Liver (tissue), 9 donors: Measurements from ENCODE around the gene HSD11B1L. TPM values are rescaled to one million over a fixed set of nuclear protein-coding genes. Genes with fewer than 3 reads are reported as not detected.
A peak's percentile ranks its signal among the peaks of the same experiment; 100 is the strongest.

Experiments
- DNase-seq: peaks from one replicate; pipeline ENCODE4 v3.0.0-alpha.2; 2017; ENCODE audit warnings: low spot score
- H3K27ac ChIP-seq, 2 donors: one replicate each; pipeline ENCODE4 v1.7.0; 2013; ENCODE audit warnings: inconsistent platforms in 2 of 2, low read length in 2 of 2, control low read depth in 1 of 2, low read depth in 1 of 2, mild to moderate bottlenecking in 1 of 2
- H3K27me3 ChIP-seq, 4 donors: one replicate each; pipeline versions ENCODE4 v1.6.1 to v1.7.0; 2013; ENCODE audit warnings: low read length in 3 of 4, inconsistent platforms in 1 of 4, mild to moderate bottlenecking in 1 of 4, moderate library complexity in 1 of 4; ENCODE audit not compliant: control insufficient read depth in 4 of 4, insufficient read depth in 4 of 4
- H3K36me3 ChIP-seq, 4 donors: one replicate each; pipeline versions ENCODE4 v1.6.1 to v1.7.0; 2013; ENCODE audit warnings: low read length in 3 of 4, mild to moderate bottlenecking in 3 of 4, low read depth in 1 of 4, moderate library complexity in 1 of 4; ENCODE audit not compliant: control insufficient read depth in 4 of 4, insufficient read depth in 3 of 4
- H3K4me1 ChIP-seq, 4 donors: one replicate each; pipeline versions ENCODE4 v1.6.1 to v1.7.0; 2013; ENCODE audit warnings: low read length in 3 of 4, mild to moderate bottlenecking in 3 of 4, moderate library complexity in 1 of 4; ENCODE audit not compliant: control insufficient read depth in 4 of 4, insufficient read depth in 4 of 4
- H3K4me3 ChIP-seq, 3 donors: one replicate each; pipeline versions ENCODE4 v1.6.1 to v1.7.0; 2013; ENCODE audit warnings: low read length in 3 of 3, control low read depth in 1 of 3, low read depth in 1 of 3, mild to moderate bottlenecking in 1 of 3
- H3K9ac ChIP-seq, 2 donors: one replicate each; pipeline ENCODE4 v1.7.0; 2013; ENCODE audit warnings: low read length in 2 of 2, mild to moderate bottlenecking in 2 of 2, moderate library complexity in 2 of 2, control low read depth in 1 of 2, low read depth in 1 of 2
- H3K9me3 ChIP-seq, 4 donors: one replicate each; pipeline versions ENCODE4 v1.6.1 to v1.7.0; 2013; ENCODE audit warnings: low read length in 3 of 4; ENCODE audit not compliant: control insufficient read depth in 4 of 4
- EGR1 ChIP-seq, 2 donors: IDR thresholded peaks; 2 replicates each; pipeline ENCODE4 v1.6.1; 2016 to 2018; ENCODE audit warnings: antibody characterized with exemption in 2 of 2, low read depth in 2 of 2
- FOXA1 ChIP-seq: IDR thresholded peaks from 2 replicates; pipeline ENCODE4 v1.6.1; 2016; ENCODE audit warnings: antibody characterized with exemption
- FOXA2 ChIP-seq: IDR thresholded peaks from 2 replicates; pipeline ENCODE4 v1.6.1; 2016; ENCODE audit warnings: antibody characterized with exemption
- GABPA ChIP-seq, 2 donors: IDR thresholded peaks in 1 of 2; conservative IDR thresholded peaks in 1 of 2; 2 replicates each; pipeline ENCODE4 v1.6.1; 2016; ENCODE audit warnings: antibody characterized with exemption in 2 of 2, mild to moderate bottlenecking in 1 of 2, moderate library complexity in 1 of 2
- HNF4A ChIP-seq, 2 donors: conservative IDR thresholded peaks; 2 replicates each; pipeline ENCODE4 v1.6.1; 2016; ENCODE audit warnings: antibody characterized with exemption in 2 of 2, mild to moderate bottlenecking in 2 of 2
- HNF4G ChIP-seq: IDR thresholded peaks from 2 replicates; pipeline ENCODE4 v1.6.1; 2016; ENCODE audit warnings: antibody characterized with exemption
- JUND ChIP-seq, 2 donors: IDR thresholded peaks; 2 replicates each; pipeline ENCODE4 v1.6.1; 2016; ENCODE audit warnings: antibody characterized with exemption in 2 of 2
- NR2F2 ChIP-seq: IDR thresholded peaks from 2 replicates; pipeline ENCODE4 v1.6.1; 2016; ENCODE audit warnings: antibody characterized with exemption
- RAD21 ChIP-seq, 2 donors: IDR thresholded peaks; 2 replicates each; pipeline ENCODE4 v1.6.1; 2016; ENCODE audit warnings: antibody characterized with exemption in 2 of 2, mild to moderate bottlenecking in 2 of 2
- RXRA ChIP-seq, 2 donors: IDR thresholded peaks; 2 replicates each; pipeline ENCODE4 v1.6.1; 2017 to 2018; ENCODE audit warnings: antibody characterized with exemption in 2 of 2, mild to moderate bottlenecking in 1 of 2
- SP1 ChIP-seq: IDR thresholded peaks from 2 replicates; pipeline ENCODE4 v1.6.1; 2018; ENCODE audit warnings: antibody characterized with exemption, mild to moderate bottlenecking
- TAF1 ChIP-seq: conservative IDR thresholded peaks from 2 replicates; pipeline ENCODE4 v1.6.1; 2016; ENCODE audit warnings: antibody characterized with exemption, mild to moderate bottlenecking
- YY1 ChIP-seq: IDR thresholded peaks from 2 replicates; pipeline ENCODE4 v1.6.1; 2016; ENCODE audit warnings: antibody characterized with exemption, mild to moderate bottlenecking
- WGBS: extraction: QIAGEN DNeasy Blood & Tissue Kit; methylation state at CpG from one replicate; pipeline ENCODE4 v1.1.7; 2013; 5-methylcytosine and 5-hydroxymethylcytosine counted together
- polyA plus RNA-seq, 2 donors: library from polyadenylated mRNA; stranded (reverse) in 1 of 2; unstranded in 1 of 2; fragments of 200-250 nt in 1 of 2; fragments of >200 nt in 1 of 2; fragmentation: Nextera tagmentation in 1 of 2; extraction: Ambion mirVana in 1 of 2; gene quantifications; one replicate each; pipeline versions ENCODE4 v1.2.1 to v1.2.3, GENCODE V29; 2013 to 2015
- total RNA-seq, 2 donors: library from RNA; depleted of rRNA; stranded (reverse); fragments of >200 nt; gene quantifications; one replicate each; pipeline ENCODE4 v1.2.3, GENCODE V29; 2014
- TF ChIP-seq, protein P1 (sequence below): IDR thresholded peaks from 2 replicates; pipeline ENCODE4 v1.6.1; 2016; ENCODE audit warnings: antibody characterized with exemption
- TF ChIP-seq, protein P2 (sequence below): fragments of 150-350 bp; IDR thresholded peaks from 2 replicates; pipeline ENCODE4 v1.5.1; 2017; ENCODE audit warnings: improper control_type of control experiment, low read depth, low read length; ENCODE audit not compliant: missing input control
- TF ChIP-seq, protein P3 (sequence below): IDR thresholded peaks from 2 replicates; pipeline ENCODE4 v1.6.1; 2016; ENCODE audit warnings: antibody characterized with exemption, mild to moderate bottlenecking
- TF ChIP-seq, protein P4 (sequence below): IDR thresholded peaks from 2 replicates; pipeline ENCODE4 v1.6.1; 2016; ENCODE audit warnings: antibody characterized with exemption
- TF ChIP-seq, protein P5 (sequence below): IDR thresholded peaks from 2 replicates; pipeline ENCODE4 v1.6.1; 2016; ENCODE audit warnings: antibody characterized with exemption
- donor health status: healthy.
- donor health status: healthy.
- donor health status: healthy.
- donor health status: healthy.
- donor health status: healthy.

HSD11B1L gene
- total and polyA plus RNA-seq, 4 donors: 1.3 to 2.5 (median 1.9) TPM

DNA sequence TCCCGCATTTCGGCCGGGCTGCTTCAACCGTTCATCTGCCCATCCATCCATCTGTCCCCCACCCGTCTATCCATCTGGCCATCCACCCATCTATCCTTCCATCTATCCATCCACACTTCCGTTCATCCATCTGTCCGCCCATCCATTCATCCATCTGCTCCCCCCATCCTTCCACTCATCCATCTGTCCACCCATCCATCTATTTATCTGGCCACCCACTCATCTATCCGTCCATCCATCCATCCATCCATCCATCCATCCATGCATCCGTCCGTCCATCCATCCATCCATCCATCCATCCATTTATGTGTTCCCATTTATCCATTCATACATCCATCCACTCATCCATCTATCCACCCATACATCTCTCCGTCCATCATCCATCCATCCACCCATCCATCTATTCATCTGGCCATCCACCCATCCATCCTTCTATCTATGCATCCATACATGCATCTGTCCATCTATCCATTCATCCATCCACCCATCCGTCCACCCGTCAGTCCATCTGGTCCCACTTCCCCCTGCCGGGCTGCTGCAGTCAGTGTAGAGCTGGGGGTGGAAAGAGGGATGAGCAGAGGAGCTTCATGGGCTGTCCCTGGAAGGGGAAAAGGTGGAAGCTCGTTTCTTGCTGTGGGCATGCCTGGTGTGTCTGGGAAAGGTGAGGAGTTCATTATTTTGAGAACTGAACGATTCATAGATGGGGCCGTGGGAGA is 722 bp downstream of the HSD11B1L start:
- no peak overlapping the region for H3K27ac ChIP-seq
- no peaks in the 10 kb centered on the region for H3K36me3 ChIP-seq
- peak overlapping the region in 1 of 3 donors; percentile 72 for H3K4me3 ChIP-seq
- peak; percentile 31 for DNase-seq
- peaks cover 6 to 22% (median 14%) of the 10 kb centered on the region in 4 donors for H3K4me1 ChIP-seq
- no peaks in the 10 kb centered on the region for H3K27me3 ChIP-seq
- WGBS: 67% methylated on average over 17 of the region's 17 CpGs
- no peak for TF ChIP-seq GABPA (IDR thresholded peaks at IDR 0.05 in 1 of 2, conservative IDR thresholded peaks at IDR 0.05 in 1 of 2)
- TF ChIP-seq RXRA (IDR thresholded peaks at IDR 0.05): no peak
- TF ChIP-seq EGR1 (IDR thresholded peaks at IDR 0.05; ENCODE audit: low read depth in 2 of 2): no peak
- TF ChIP-seq TAF1: no peak
- TF ChIP-seq RAD21 (IDR thresholded peaks at IDR 0.05): no peak
- TF ChIP-seq, protein P1, sequence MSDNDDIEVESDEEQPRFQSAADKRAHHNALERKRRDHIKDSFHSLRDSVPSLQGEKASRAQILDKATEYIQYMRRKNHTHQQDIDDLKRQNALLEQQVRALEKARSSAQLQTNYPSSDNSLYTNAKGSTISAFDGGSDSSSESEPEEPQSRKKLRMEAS: no peak
- no peak for TF ChIP-seq JUND (IDR thresholded peaks at IDR 0.05)
- TF ChIP-seq, protein P2, sequence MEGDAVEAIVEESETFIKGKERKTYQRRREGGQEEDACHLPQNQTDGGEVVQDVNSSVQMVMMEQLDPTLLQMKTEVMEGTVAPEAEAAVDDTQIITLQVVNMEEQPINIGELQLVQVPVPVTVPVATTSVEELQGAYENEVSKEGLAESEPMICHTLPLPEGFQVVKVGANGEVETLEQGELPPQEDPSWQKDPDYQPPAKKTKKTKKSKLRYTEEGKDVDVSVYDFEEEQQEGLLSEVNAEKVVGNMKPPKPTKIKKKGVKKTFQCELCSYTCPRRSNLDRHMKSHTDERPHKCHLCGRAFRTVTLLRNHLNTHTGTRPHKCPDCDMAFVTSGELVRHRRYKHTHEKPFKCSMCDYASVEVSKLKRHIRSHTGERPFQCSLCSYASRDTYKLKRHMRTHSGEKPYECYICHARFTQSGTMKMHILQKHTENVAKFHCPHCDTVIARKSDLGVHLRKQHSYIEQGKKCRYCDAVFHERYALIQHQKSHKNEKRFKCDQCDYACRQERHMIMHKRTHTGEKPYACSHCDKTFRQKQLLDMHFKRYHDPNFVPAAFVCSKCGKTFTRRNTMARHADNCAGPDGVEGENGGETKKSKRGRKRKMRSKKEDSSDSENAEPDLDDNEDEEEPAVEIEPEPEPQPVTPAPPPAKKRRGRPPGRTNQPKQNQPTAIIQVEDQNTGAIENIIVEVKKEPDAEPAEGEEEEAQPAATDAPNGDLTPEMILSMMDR: no peak
- TF ChIP-seq, protein P3, sequence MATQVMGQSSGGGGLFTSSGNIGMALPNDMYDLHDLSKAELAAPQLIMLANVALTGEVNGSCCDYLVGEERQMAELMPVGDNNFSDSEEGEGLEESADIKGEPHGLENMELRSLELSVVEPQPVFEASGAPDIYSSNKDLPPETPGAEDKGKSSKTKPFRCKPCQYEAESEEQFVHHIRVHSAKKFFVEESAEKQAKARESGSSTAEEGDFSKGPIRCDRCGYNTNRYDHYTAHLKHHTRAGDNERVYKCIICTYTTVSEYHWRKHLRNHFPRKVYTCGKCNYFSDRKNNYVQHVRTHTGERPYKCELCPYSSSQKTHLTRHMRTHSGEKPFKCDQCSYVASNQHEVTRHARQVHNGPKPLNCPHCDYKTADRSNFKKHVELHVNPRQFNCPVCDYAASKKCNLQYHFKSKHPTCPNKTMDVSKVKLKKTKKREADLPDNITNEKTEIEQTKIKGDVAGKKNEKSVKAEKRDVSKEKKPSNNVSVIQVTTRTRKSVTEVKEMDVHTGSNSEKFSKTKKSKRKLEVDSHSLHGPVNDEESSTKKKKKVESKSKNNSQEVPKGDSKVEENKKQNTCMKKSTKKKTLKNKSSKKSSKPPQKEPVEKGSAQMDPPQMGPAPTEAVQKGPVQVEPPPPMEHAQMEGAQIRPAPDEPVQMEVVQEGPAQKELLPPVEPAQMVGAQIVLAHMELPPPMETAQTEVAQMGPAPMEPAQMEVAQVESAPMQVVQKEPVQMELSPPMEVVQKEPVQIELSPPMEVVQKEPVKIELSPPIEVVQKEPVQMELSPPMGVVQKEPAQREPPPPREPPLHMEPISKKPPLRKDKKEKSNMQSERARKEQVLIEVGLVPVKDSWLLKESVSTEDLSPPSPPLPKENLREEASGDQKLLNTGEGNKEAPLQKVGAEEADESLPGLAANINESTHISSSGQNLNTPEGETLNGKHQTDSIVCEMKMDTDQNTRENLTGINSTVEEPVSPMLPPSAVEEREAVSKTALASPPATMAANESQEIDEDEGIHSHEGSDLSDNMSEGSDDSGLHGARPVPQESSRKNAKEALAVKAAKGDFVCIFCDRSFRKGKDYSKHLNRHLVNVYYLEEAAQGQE: no peak
- TF ChIP-seq FOXA1: no peak
- TF ChIP-seq FOXA2: no peak
- TF ChIP-seq, protein P4, sequence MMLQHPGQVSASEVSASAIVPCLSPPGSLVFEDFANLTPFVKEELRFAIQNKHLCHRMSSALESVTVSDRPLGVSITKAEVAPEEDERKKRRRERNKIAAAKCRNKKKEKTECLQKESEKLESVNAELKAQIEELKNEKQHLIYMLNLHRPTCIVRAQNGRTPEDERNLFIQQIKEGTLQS: no peak
- no peak for TF ChIP-seq NR2F2
- no peak for TF ChIP-seq HNF4G
- no peak for TF ChIP-seq HNF4A (conservative IDR thresholded peaks at IDR 0.05)
- no peak overlapping the region for H3K9ac ChIP-seq
- H3K9me3 ChIP-seq: no peaks in the 10 kb centered on the region

DNA sequence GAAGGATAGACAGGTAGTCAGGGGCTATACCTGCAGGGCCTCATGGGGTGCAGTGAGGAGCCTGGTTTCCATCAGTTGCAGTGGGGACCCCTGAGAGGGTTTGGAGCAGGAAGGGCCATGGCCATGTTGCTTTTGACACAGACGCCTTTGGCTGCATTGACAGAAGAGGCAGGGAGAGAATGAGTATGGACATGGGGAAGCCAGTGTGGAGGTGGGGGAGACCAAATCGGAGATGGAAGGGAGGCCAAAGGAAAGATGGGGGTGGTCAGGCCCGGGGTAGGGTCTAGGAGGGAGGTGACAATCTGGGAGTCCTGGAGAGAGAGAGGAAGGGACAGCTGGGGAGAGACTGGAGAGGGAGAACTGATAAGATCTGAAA is 1.3 kb downstream of the HSD11B1L start:
- H3K4me3 ChIP-seq: no peak overlapping the region
- H3K9ac ChIP-seq: no peak overlapping the region
- 91% methylated on average over 3 of the region's 3 CpGs for WGBS
- H3K27ac ChIP-seq: no peak overlapping the region
- peak; percentile 26 for DNase-seq
- peaks cover 7 to 22% (median 14%) of the 10 kb centered on the region in 4 donors for H3K4me1 ChIP-seq
- H3K36me3 ChIP-seq: no peaks in the 10 kb centered on the region
- H3K9me3 ChIP-seq: no peaks in the 10 kb centered on the region
- H3K27me3 ChIP-seq: no peaks in the 10 kb centered on the region
- TF ChIP-seq, protein P3: no peak
- no peak for TF ChIP-seq RXRA (IDR thresholded peaks at IDR 0.05)
- no peak for TF ChIP-seq JUND (IDR thresholded peaks at IDR 0.05)
- TF ChIP-seq EGR1 (IDR thresholded peaks at IDR 0.05; ENCODE audit: low read depth in 2 of 2): no peak
- no peak for TF ChIP-seq NR2F2
- TF ChIP-seq HNF4A (conservative IDR thresholded peaks at IDR 0.05): no peak
- TF ChIP-seq SP1: no peak
- no peak for TF ChIP-seq TAF1
- TF ChIP-seq, protein P1: no peak
- TF ChIP-seq HNF4G: no peak
- TF ChIP-seq, protein P5, sequence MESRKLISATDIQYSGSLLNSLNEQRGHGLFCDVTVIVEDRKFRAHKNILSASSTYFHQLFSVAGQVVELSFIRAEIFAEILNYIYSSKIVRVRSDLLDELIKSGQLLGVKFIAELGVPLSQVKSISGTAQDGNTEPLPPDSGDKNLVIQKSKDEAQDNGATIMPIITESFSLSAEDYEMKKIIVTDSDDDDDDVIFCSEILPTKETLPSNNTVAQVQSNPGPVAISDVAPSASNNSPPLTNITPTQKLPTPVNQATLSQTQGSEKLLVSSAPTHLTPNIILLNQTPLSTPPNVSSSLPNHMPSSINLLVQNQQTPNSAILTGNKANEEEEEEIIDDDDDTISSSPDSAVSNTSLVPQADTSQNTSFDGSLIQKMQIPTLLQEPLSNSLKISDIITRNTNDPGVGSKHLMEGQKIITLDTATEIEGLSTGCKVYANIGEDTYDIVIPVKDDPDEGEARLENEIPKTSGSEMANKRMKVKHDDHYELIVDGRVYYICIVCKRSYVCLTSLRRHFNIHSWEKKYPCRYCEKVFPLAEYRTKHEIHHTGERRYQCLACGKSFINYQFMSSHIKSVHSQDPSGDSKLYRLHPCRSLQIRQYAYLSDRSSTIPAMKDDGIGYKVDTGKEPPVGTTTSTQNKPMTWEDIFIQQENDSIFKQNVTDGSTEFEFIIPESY: no peak
- TF ChIP-seq, protein P4: no peak
- no peak for TF ChIP-seq FOXA1
- TF ChIP-seq FOXA2: no peak
- TF ChIP-seq RAD21 (IDR thresholded peaks at IDR 0.05): no peak
- TF ChIP-seq YY1: no peak
